ENCODE data around the gene MYH10. TPM values are rescaled to one million over a fixed set of nuclear protein-coding genes. Genes with fewer than 3 reads are reported as not detected.

MYH10 gene
- total and polyA plus RNA-seq, 7 donors, result 1.8 to 34.2 (median 1.9) TPM

DNA sequence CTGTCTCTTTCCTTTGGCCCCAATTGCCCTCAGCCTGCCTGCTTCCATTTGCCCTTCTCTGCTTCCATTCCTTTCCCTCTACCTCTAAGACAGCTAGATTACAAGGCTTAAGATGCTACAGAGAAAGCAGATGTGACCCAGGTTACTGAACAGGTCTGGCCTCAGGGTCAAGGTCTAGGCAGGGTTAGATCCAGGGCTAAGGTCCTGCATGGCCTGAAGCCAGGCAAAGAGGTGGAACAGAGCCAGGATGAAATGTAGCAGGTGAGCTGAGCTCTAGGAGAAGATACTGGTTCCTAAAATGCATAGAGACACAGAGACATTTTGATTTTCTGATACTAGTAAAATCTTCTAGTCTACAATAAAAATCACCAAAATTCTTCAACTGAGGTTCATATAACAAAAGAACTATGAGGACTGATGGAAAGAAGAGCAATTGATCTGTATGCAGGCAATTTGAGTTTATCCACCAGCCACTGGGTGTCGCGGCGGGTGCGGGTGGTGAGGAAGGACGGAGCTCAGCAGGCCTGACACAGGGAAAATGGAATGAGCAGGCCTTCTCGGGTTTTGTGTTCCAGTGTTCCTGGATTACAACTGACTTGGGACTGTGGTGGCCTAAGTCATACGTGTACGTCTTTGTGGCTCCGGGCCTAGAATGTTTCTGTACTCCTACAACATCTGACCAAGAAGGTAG is 95.9 kb downstream of the MYH10 start:
- H3K27ac ChIP-seq, result no peak overlapping the region
- WGBS, 3 donors, result 92 to 96% (median 95%) methylated on average over 9 of the region's 9 CpGs
- DNase-seq, result no peak

DNA sequence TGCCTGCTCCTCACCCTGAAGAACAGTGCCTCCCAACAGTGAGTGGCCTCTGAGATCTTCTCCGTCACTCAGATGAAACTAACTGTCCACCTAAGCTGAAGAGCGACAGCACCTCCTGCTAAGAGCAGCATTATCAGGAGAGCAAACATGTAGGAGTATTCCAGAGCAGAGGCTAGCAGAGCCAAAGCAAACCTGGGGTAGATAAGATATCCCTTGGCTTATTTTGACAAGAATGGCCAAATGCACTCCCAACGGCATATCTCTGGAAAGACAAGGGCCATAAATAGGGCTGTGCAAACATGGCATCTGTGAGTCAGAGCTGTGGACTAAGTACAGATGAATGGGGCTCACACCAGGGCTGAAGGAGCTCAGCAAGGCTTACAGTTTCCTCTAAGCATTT is 98.5 kb downstream of the MYH10 start:
- Histone ChIP-seq H3K36me3 (ENCODE audit: insufficient read depth in 1 of 2, low read depth in 1 of 2) (peaks cover 0 to 4% of the 10 kb centered on the region in 2 donors), H3K9me3 (no peaks in the 10 kb centered on the region), H3K27me3 (ENCODE audit: insufficient read depth in 3 of 3, low read length in 2 of 3) (no peaks in the 10 kb centered on the region), H3K4me3 (no peak overlapping the region), H3K27ac (no peak overlapping the region), H3K4me1 (no peaks in the 10 kb centered on the region)
- intact Hi-C loops (cut with DNase I), result no loop called here
- no peak for TF ChIP-seq CTCF (IDR thresholded peaks at IDR 0.05)
- ATAC-seq (no peak), DNase-seq (no peak)
- 91 to 92% (median 91%) methylated on average over 3 of the region's 3 CpGs for WGBS, 3 donors

More for the DNA sequence above, 95.9 kb downstream of the MYH10 start:
- intact Hi-C loops (cut with DNase I), result no loop called here
- Histone ChIP-seq H3K27me3 (ENCODE audit: insufficient read depth in 3 of 3, low read length in 2 of 3) (no peaks in the 10 kb centered on the region), H3K4me1 (no peaks in the 10 kb centered on the region), H3K36me3 (ENCODE audit: insufficient read depth in 1 of 2, low read depth in 1 of 2) (no peaks in the 10 kb centered on the region), H3K4me3 (no peak overlapping the region), H3K9me3 (no peaks in the 10 kb centered on the region)
- ATAC-seq, result no peak
- TF ChIP-seq CTCF (IDR thresholded peaks at IDR 0.05), result no peak

DNA sequence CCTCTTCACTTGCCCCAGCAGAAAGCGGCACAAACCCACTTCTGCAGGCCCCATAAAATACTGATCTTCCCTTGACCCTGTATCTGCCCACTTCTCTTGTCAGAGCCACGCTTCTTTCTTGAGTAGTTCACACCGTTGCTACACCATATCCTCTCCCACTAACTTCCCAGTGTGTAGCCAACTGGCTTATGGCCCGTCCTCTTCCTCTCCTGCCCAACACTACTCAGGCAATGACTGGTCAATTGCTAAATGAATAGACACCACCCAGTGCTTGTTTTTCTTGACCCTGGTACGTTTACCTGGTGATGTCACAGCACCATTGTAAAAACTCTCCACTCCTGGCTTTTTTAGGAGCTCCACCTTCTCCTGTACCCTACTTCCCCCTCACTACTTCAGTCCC is 107.9 kb downstream of the MYH10 start:
- Histone ChIP-seq H3K4me3 (no peak overlapping the region), H3K4me1 (no peaks in the 10 kb centered on the region), H3K27me3 (ENCODE audit: insufficient read depth in 3 of 3, low read length in 2 of 3) (no peaks in the 10 kb centered on the region), H3K9me3 (no peaks in the 10 kb centered on the region), H3K36me3 (ENCODE audit: insufficient read depth in 1 of 2, low read depth in 1 of 2) (peaks cover 0 to 11% of the 10 kb centered on the region in 2 donors), H3K27ac (no peak overlapping the region)
- WGBS, 3 donors, result 68 to 72% (median 70%) methylated on average over 5 of the region's 5 CpGs
- DNase-seq, result no peak
- intact Hi-C loops (cut with DNase I), result no loop called here
- TF ChIP-seq CTCF (IDR thresholded peaks at IDR 0.05), result no peak
- ATAC-seq, result no peak

DNA sequence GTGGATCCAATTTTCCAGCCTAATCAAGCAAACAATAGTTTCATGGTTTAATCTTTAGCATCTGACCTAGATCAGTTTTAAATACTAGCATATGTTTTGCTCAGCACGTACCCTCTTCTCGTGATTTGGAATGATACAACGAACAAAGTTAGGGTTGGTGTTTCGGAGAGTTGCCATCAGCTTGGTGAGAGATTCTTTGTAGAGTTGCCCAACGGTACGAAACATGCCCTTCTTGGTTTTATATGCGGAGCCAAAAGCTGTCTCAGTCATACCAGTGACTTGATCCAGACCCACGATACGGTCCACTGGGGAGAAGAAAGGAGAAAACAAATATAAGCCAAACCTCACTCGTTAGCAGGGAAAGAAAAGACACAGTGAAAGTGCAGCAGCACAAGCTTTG is 109.5 kb downstream of the MYH10 start:
- H3K4me1 ChIP-seq, result no peaks in the 10 kb centered on the region
- ATAC-seq, result no peak
- no peak for TF ChIP-seq CTCF (IDR thresholded peaks at IDR 0.05)
- H3K27me3 ChIP-seq (ENCODE audit: insufficient read depth in 3 of 3, low read length in 2 of 3), result no peaks in the 10 kb centered on the region
- H3K36me3 ChIP-seq (ENCODE audit: insufficient read depth in 1 of 2, low read depth in 1 of 2), result peaks cover 0 to 10% of the 10 kb centered on the region in 2 donors
- H3K27ac ChIP-seq, result no peak overlapping the region
- H3K4me3 ChIP-seq, result no peak overlapping the region
- DNase-seq, result no peak
- 89 to 93% (median 92%) methylated on average over 10 of the region's 10 CpGs for WGBS, 3 donors
- no peaks in the 10 kb centered on the region for H3K9me3 ChIP-seq
- intact Hi-C loops (cut with DNase I), result no loop called here

DNA sequence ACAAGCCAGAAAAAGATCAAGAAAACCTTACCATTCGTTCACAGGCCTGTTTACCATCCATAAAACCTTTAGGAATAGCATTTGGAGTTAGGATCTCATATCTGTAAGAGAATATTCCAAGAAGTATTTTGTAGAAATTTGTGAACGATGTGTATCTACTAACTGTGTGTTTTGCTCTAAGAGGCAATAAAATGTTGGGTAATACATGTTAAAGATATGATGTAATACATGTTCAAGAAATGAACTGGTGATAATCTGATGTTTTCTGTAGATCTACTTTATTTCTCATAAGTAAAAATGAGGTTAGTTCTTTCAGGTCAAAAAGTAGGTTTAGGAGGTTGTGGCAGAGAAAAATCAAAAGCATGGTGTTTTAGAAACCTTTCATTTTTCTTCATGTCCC is 111.7 kb downstream of the MYH10 start:
- ATAC-seq, result no peak
- H3K4me3 ChIP-seq, result no peak overlapping the region
- intact Hi-C loops (cut with DNase I), result no loop called here

More for the DNA sequence above, 111.7 kb downstream of the MYH10 start:
- no peaks in the 10 kb centered on the region for H3K4me1 ChIP-seq
- TF ChIP-seq CTCF (IDR thresholded peaks at IDR 0.05), result no peak
- 94 to 95% (median 94%) methylated on average over 2 of the region's 2 CpGs for WGBS, 3 donors
- H3K27ac ChIP-seq, result no peak overlapping the region
- no peak for DNase-seq
- no peaks in the 10 kb centered on the region for H3K9me3 ChIP-seq
- peaks cover 0 to 20% of the 10 kb centered on the region in 2 donors for H3K36me3 ChIP-seq (ENCODE audit: insufficient read depth in 1 of 2, low read depth in 1 of 2)
- no peaks in the 10 kb centered on the region for H3K27me3 ChIP-seq (ENCODE audit: insufficient read depth in 3 of 3, low read length in 2 of 3)

Data from psoas muscle (tissue), 8 donors.